ENCODE measurements around the gene MAB21L2.

Gene MAB21L2

DNA sequence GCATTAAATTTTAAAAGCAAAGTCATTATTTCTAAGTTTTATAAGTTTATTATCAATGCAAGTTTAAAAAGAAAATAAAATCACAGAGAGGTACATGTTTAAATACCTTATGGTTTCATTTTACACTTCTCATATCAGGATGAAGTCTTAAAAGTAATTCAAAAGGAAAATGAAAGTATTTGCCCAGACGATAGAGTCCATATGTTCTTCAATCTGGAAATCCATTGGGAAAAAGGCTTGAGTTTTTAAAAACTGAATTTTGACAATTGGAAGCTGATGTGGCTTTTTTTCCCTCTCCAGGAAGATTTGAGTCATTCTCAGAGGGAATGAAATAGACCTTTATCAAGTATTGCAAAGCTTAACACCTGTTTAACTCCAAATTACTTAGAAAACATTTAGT is 37.1 kb downstream of the MAB21L2 start:
- no peak for DNase-seq (ENCODE audit: low spot score)

DNA sequence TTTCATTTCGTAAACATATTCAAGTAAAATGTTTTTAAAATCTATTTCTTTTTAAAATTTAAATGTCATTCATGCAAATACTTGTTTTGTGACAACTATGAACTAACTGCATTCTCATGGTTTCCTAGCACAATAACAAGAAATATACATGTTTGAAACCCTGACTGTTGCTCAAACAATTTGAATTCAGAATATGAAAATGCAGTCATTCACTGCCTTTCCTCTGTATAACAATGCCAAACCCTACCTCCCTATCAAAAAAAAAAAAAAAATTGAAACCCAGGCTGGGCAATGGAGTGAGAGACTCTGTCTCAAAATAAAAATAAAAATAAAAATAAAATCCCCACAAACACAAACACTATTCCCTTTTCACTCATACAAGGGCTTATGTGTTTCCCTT is 42.1 kb downstream of the MAB21L2 start:
- DNase-seq (ENCODE audit: low spot score) = no peak

DNA sequence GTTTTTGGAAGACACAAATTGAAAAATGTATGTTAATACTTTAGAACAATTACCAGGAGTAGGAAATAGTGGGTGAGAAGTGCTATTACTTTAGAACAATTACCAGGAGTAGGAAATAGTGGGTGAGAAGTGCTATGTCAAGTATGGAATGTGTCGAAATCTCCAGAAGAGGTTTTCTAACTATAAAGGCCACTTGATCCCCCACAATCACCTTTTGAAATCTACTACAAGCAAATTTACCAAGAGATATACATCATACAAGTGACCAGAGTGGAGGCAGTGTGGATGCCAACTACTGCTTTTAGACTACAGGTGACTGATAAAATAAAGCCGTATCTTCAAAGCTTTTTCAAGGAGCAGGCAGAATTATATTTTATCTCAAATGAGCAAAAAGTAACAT is 43.1 kb downstream of the MAB21L2 start:
- no peak for DNase-seq (ENCODE audit: low spot score)

DNA sequence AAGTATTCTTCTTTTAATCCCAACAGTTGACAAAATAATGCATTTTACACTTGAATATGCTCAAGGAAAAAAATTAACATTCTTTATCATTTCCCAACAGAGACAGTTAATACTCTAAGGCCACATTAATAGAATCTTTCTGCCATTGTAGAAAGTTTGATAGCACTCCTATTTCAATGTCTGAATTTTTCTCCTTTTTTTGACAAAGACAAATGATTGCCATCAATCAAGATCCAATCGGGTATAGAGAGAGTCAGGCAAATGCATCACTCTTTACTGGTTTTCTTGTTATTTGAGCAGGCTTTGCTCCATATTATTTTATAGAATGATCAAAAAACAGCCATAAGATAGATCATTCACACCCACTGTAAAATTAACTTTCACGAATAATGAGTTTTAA is 46.1 kb downstream of the MAB21L2 start:
- DNase-seq (ENCODE audit: low spot score) = no peak

DNA sequence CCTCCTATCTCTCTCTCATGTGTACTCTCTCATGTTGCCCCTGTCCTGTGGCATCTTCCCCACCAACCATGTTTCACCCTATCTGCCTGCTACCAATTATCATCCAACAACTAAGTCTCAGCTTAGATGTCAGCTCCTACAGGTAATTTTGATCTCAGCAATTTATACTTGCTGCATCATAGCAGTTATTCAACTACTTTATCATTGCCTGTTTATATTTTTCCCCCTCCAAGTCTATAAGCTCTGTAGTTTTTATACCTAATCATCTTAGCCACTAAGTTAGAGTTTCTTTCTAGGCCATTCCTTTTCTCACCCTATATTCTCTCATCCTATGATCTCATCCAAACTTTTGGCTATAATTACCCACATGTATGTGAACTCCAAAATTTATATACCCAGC is 50.7 kb downstream of the MAB21L2 start:
- DNase-seq (ENCODE audit: low spot score) = no peak

Data from NAMALWA (cell line).